HEK293 (cell line): Measurements from ENCODE around the gene IFNG.
"Not testable (repeated sequence)": the region's sequence is repeated elsewhere in the genome, so short reads cannot be mapped to it uniquely, and the experiment has no call there.

Experiments
- CTCF ChIA-PET: fragments of 350-600 bp; formaldehyde crosslinking; extraction: SDS; loops from one replicate; lab custom pipeline; 2021; ENCODE audit warnings: antibody characterized with exemption; lab: Yijun Ruan, JAX
- POLR2A ChIA-PET: fragments of 300-600 bp; formaldehyde crosslinking; extraction: SDS; loops from one replicate; lab custom pipeline; 2020; ENCODE audit warnings: antibody characterized with exemption, inconsistent platforms; lab: Yijun Ruan, JAX
- H3K27ac ChIP-seq: fragments of 200-500 bp; sonication (Bioruptor generic); 2 replicates; pipeline ENCODE4 v1.5.1; 2014; ENCODE audit warnings: low read depth, low read length, control low read depth, inconsistent platforms; ENCODE audit errors: extremely low read depth
- H3K36me3 ChIP-seq, 2 experiments: fragments of 200-500 bp in 1 of 2; sonication (Bioruptor generic) in 1 of 2; 1 replicate in 1 of 2; 2 replicates in 1 of 2; pipeline ENCODE4 v1.5.1; 2014 to 2017; ENCODE audit warnings: inconsistent platforms in 2 of 2, low read length in 2 of 2; ENCODE audit not compliant: control insufficient read depth in 2 of 2, insufficient read depth in 1 of 2
- H3K4me1 ChIP-seq: fragments of 200-500 bp; sonication (Bioruptor generic); 2 replicates; pipeline ENCODE4 v1.5.1; 2014; ENCODE audit warnings: mild to moderate bottlenecking, low read length, inconsistent platforms; ENCODE audit not compliant: control insufficient read depth, insufficient read depth
- H3K4me3 ChIP-seq: 2 replicates; pipeline ENCODE4 v1.5.1; 2011; ENCODE audit warnings: low read depth, mild to moderate bottlenecking, control low read depth, low read length, moderate library complexity
- H3K9me3 ChIP-seq: fragments of 200-500 bp; sonication (Bioruptor generic); 2 replicates; pipeline ENCODE4 v1.5.1; 2014; ENCODE audit warnings: low read depth, low read length, inconsistent platforms; ENCODE audit not compliant: control insufficient read depth, insufficient read depth
- GLIS1 ChIP-seq: fragments of 450-650 bp; formaldehyde crosslinking; IDR thresholded peaks from 2 replicates; pipeline ENCODE4 v1.5.1; 2016; ENCODE audit warnings: missing biosample characterization, missing genetic modification characterization
- HIC1 ChIP-seq: fragments of 450-650 bp; formaldehyde crosslinking; IDR thresholded peaks from 2 replicates; pipeline ENCODE4 v1.5.1; 2016; ENCODE audit warnings: missing biosample characterization, missing genetic modification characterization
- OVOL3 ChIP-seq: fragments of 450-650 bp; formaldehyde crosslinking; IDR thresholded peaks from 2 replicates; pipeline ENCODE4 v1.5.1; 2016; ENCODE audit warnings: missing biosample characterization, missing genetic modification characterization
- SCRT1 ChIP-seq: fragments of 450-650 bp; formaldehyde crosslinking; IDR thresholded peaks from 2 replicates; pipeline ENCODE4 v1.5.1; 2016; ENCODE audit warnings: missing biosample characterization, missing genetic modification characterization, borderline replicate concordance
- TSHZ1 ChIP-seq: fragments of 450-650 bp; formaldehyde crosslinking; IDR thresholded peaks from 2 replicates; pipeline ENCODE4 v1.5.1; 2016; ENCODE audit warnings: missing biosample characterization, missing genetic modification characterization, borderline replicate concordance
- ZBTB48 ChIP-seq: fragments of 450-650 bp; formaldehyde crosslinking; IDR thresholded peaks from 2 replicates; pipeline ENCODE4 v1.5.1; 2016; ENCODE audit warnings: missing biosample characterization, missing genetic modification characterization
- ZNF146 ChIP-seq: fragments of 450-650 bp; formaldehyde crosslinking; IDR thresholded peaks from 2 replicates; pipeline ENCODE4 v1.5.1; 2016; ENCODE audit warnings: missing biosample characterization, missing genetic modification characterization
- ZNF2 ChIP-seq: fragments of 450-650 bp; formaldehyde crosslinking; IDR thresholded peaks from 2 replicates; pipeline ENCODE4 v1.5.1; 2016; ENCODE audit warnings: missing biosample characterization, missing genetic modification characterization
- ZNF266 ChIP-seq: fragments of 450-650 bp; formaldehyde crosslinking; IDR thresholded peaks from 2 replicates; pipeline ENCODE4 v1.5.1; 2016; ENCODE audit warnings: missing biosample characterization, missing genetic modification characterization, low read depth
- ZNF274 ChIP-seq, 2 experiments: fragments of 200-500 bp in 1 of 2; fragments of 450-650 bp in 1 of 2; sonication (Bioruptor generic) in 1 of 2; formaldehyde crosslinking in 1 of 2; IDR thresholded peaks; 2 replicates each; pipeline versions ENCODE4 v1.5.1 to v1.6.1; 2014 to 2016; ENCODE audit warnings: borderline replicate concordance in 1 of 2, inconsistent platforms in 1 of 2, low read length in 1 of 2, missing biosample characterization in 1 of 2, missing genetic modification characterization in 1 of 2
- ZNF280D ChIP-seq: fragments of 450-650 bp; formaldehyde crosslinking; IDR thresholded peaks from 2 replicates; pipeline ENCODE4 v1.5.1; 2016; ENCODE audit warnings: missing biosample characterization, missing genetic modification characterization
- ZNF354C ChIP-seq: fragments of 450-650 bp; formaldehyde crosslinking; IDR thresholded peaks from 2 replicates; pipeline ENCODE4 v1.5.1; 2016; ENCODE audit warnings: missing biosample characterization, missing genetic modification characterization, low read depth, borderline replicate concordance
- ZNF423 ChIP-seq: fragments of 450-650 bp; formaldehyde crosslinking; IDR thresholded peaks from 2 replicates; pipeline ENCODE4 v1.5.1; 2016; ENCODE audit warnings: missing biosample characterization, missing genetic modification characterization
- ZNF560 ChIP-seq: fragments of 450-650 bp; formaldehyde crosslinking; IDR thresholded peaks from 2 replicates; pipeline ENCODE4 v1.5.1; 2017; ENCODE audit warnings: missing biosample characterization, missing genetic modification characterization, borderline replicate concordance
- ZNF580 ChIP-seq: fragments of 450-650 bp; formaldehyde crosslinking; IDR thresholded peaks from 2 replicates; pipeline ENCODE4 v1.5.1; 2016; ENCODE audit warnings: missing biosample characterization, missing genetic modification characterization
- ZNF600 ChIP-seq: fragments of 450-650 bp; formaldehyde crosslinking; IDR thresholded peaks from 2 replicates; pipeline ENCODE4 v1.5.1; 2016; ENCODE audit warnings: missing biosample characterization, missing genetic modification characterization
- ZNF747 ChIP-seq: fragments of 450-650 bp; formaldehyde crosslinking; IDR thresholded peaks from 2 replicates; pipeline ENCODE4 v1.5.1; 2016; ENCODE audit warnings: missing biosample characterization, missing genetic modification characterization

IFNG gene

GRCh38 chr12:68175557-68176061 lies 16.1 kb upstream of the IFNG start (continued):
- no peak for TF ChIP-seq ZNF747 (tag by site-specific recombination)
- TF ChIP-seq, all 188 proteins: peak for 0

GRCh38 chr12:68174761-68175160 lies 15.2 kb upstream of the IFNG start:
- H3K27ac ChIP-seq, POLR2A ChIA-PET, H3K4me3 ChIP-seq, H3K9me3 ChIP-seq, H3K4me1 ChIP-seq, CTCF ChIA-PET, H3K36me3 ChIP-seq: not testable (repeated sequence)
- TF ChIP-seq ZNF146 (tag by site-specific recombination): peak; percentile 83
- peak; percentile 55; the same call in 1 of the 2 replicates for TF ChIP-seq ZNF580 (tag by site-specific recombination)

- H3K9me3 ChIP-seq: no peaks in the 10 kb centered on the region
- no peak for TF ChIP-seq ZNF423 (tag by site-specific recombination)
- TF ChIP-seq ZNF266 (tag by site-specific recombination): no peak
- no peak for TF ChIP-seq SCRT1 (tag by site-specific recombination)
- no peak for TF ChIP-seq ZNF146 (tag by site-specific recombination)
- no peak for TF ChIP-seq ZBTB48 (tag by site-specific recombination)
- no peak for TF ChIP-seq GLIS1 (tag by site-specific recombination)
- no peak for TF ChIP-seq ZNF354C (tag by site-specific recombination)
- TF ChIP-seq ZNF280D: no peak
- TF ChIP-seq ZNF2: no peak
- no peak for TF ChIP-seq OVOL3
- TF ChIP-seq TSHZ1: no peak
- TF ChIP-seq HIC1 (tag by site-specific recombination): no peak
- TF ChIP-seq ZNF600 (tag by site-specific recombination): no peak
- no peak for TF ChIP-seq ZNF560 (tag by site-specific recombination)
- no peak for TF ChIP-seq ZNF274 (IDR thresholded peaks at IDR 0.05; ENCODE audit: low read length)
- TF ChIP-seq ZNF274 (tag by site-specific recombination; IDR thresholded peaks at IDR 0.05; ENCODE audit: borderline replicate concordance): no peak
- H3K27ac ChIP-seq: no peak overlapping the region
- no peaks in the 10 kb centered on the region for H3K4me1 ChIP-seq
- no peaks in the 10 kb centered on the region for H3K36me3 ChIP-seq
- ChIA-PET CTCF (interaction anchor here (0.6 to 0.7 kb wide), 2 partner anchors 15 to 95 kb away, joined by 3 to 7 read pairs; no protein-coding TSS in a partner anchor), POLR2A (no interaction called here)
- no peak overlapping the region for H3K4me3 ChIP-seq
Observed at GRCh38 chr12:68173792-68174191, 14.3 kb upstream of the IFNG start.
